Measurements from ENCODE around the gene FSTL5. TPM values are rescaled to one million over a fixed set of nuclear protein-coding genes. Genes with fewer than 3 reads are reported as not detected.

Gene FSTL5
- total RNA-seq, 1 experiment from 2014 or later = not detected

DNA sequence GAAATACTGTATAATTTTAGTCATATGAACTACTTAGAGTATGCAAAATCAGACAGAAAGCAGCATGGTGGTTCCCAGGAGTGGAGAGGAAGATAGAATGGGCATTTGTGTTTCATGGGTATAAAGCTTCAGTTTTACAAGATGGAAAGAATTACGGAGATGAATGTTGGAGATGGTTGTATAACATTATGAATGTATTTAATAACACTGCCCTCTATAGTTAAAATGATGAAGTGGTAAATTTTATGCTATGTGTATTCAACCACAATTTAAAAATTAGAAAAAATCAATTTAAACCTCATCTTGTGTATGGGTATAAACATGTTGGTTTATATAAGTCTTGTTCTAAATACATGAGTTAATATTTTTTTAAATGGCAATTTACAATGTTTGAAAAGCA is 521.1 kb downstream of the FSTL5 start:
- H3K27me3 Mint-ChIP-seq (ENCODE audit: low read depth) = no peaks in the 10 kb centered on the region
- H2BK15ac ChIP-seq (ENCODE audit: low read depth, low read length) = no peak overlapping the region
- H2AK5ac ChIP-seq (ENCODE audit: insufficient read length, low read length) = no peak overlapping the region
- no peak overlapping the region for H3K18ac ChIP-seq (ENCODE audit: insufficient read length, low read depth, low read length)
- no peaks in the 10 kb centered on the region for H3K36me3 Mint-ChIP-seq (ENCODE audit: insufficient read depth in 1 of 3, low read depth in 3 of 3)
- H3K79me1 ChIP-seq (ENCODE audit: insufficient read depth, low read depth, low read length, poor library complexity, severe bottlenecking) = no peaks in the 10 kb centered on the region
- no peaks in the 10 kb centered on the region for H3K79me2 ChIP-seq (ENCODE audit: insufficient read depth, low read length)
- H2BK12ac ChIP-seq (ENCODE audit: insufficient read length, low read depth, low read length) = no peak overlapping the region
- H2BK20ac ChIP-seq (ENCODE audit: low read depth, low read length, poor library complexity, severe bottlenecking) = no peak overlapping the region
- no peak overlapping the region for H3K4me3 Mint-ChIP-seq
- no peak overlapping the region for H4K5ac ChIP-seq (ENCODE audit: insufficient read length, low read depth, low read length)
- H3K4me2 ChIP-seq (ENCODE audit: insufficient read depth, insufficient read length, low read length) = no peak overlapping the region
- H4K91ac ChIP-seq (ENCODE audit: insufficient read length, low read depth, low read length) = no peak overlapping the region
- no peak overlapping the region for H3K4ac ChIP-seq (ENCODE audit: low read depth, low read length)
- H2BK120ac ChIP-seq (ENCODE audit: low read depth, low read length, poor library complexity, severe bottlenecking) = no peak overlapping the region
- no peak overlapping the region for H4K8ac ChIP-seq (replicated peaks; ENCODE audit: insufficient read length, low read depth, low read length)
- H3K27ac ChIP-seq (ENCODE audit: insufficient read length, low read depth, low read length) = no peak overlapping the region
- H3K9ac ChIP-seq (ENCODE audit: extremely low read depth, insufficient read length, low read length) = no peak overlapping the region
- H3K4me1 Mint-ChIP-seq = peaks cover 0 to 7% of the 10 kb centered on the region in 2 experiments; a peak in 3 of 4 replicates
- H3K23me2 ChIP-seq (ENCODE audit: insufficient read length, low read depth, low read length, poor library complexity, severe bottlenecking) = no peaks in the 10 kb centered on the region
- no peak overlapping the region for H3K56ac ChIP-seq (ENCODE audit: insufficient read length, low read depth, low read length)
- H2AFZ ChIP-seq (ENCODE audit: low read length) = no peak overlapping the region
- H3K27me3 ChIP-seq (ENCODE audit: insufficient read depth, low read length) = no peaks in the 10 kb centered on the region
- no peak overlapping the region for H3K23ac ChIP-seq (ENCODE audit: insufficient read length, low read depth, low read length)
- no peak overlapping the region for H3T11ph ChIP-seq (ENCODE audit: low read length)
- DNase-seq = no peak
- H3K9me3 ChIP-seq (ENCODE audit: control insufficient read depth, low read depth, low read length) = no peaks in the 10 kb centered on the region
- TF ChIP-seq, protein P1, sequence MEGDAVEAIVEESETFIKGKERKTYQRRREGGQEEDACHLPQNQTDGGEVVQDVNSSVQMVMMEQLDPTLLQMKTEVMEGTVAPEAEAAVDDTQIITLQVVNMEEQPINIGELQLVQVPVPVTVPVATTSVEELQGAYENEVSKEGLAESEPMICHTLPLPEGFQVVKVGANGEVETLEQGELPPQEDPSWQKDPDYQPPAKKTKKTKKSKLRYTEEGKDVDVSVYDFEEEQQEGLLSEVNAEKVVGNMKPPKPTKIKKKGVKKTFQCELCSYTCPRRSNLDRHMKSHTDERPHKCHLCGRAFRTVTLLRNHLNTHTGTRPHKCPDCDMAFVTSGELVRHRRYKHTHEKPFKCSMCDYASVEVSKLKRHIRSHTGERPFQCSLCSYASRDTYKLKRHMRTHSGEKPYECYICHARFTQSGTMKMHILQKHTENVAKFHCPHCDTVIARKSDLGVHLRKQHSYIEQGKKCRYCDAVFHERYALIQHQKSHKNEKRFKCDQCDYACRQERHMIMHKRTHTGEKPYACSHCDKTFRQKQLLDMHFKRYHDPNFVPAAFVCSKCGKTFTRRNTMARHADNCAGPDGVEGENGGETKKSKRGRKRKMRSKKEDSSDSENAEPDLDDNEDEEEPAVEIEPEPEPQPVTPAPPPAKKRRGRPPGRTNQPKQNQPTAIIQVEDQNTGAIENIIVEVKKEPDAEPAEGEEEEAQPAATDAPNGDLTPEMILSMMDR (conservative IDR thresholded peaks at IDR 0.05) = no peak; the same call in 2 of the 3 replicates
- no peaks in the 10 kb centered on the region for H3K4me1 ChIP-seq (ENCODE audit: insufficient read depth, low read length)
- H3K27ac Mint-ChIP-seq = no peak overlapping the region
- peaks cover 0 to 2% of the 10 kb centered on the region in 2 experiments; a peak in 4 of 5 replicates for H3K9me3 Mint-ChIP-seq
- H3K14ac ChIP-seq (ENCODE audit: insufficient read depth, low read length) = no peak overlapping the region
- H4K20me1 ChIP-seq (ENCODE audit: control insufficient read depth, insufficient read depth, insufficient read length) = no peaks in the 10 kb centered on the region
- no CpG with 5 or more reads among the region's 1 CpG for WGBS (ENCODE audit: extremely low coverage, insufficient read length, low lambda C conversion rate)
- H2BK5ac ChIP-seq (ENCODE audit: insufficient read length, low read length) = no peak overlapping the region

Measured in H9 (cell line).